Measurements from ENCODE around the gene LIMS1. TPM values are rescaled to one million over a fixed set of nuclear protein-coding genes. Genes with fewer than 3 reads are reported as not detected.
"Not testable (repeated sequence)": the region's sequence is repeated elsewhere in the genome, so short reads cannot be mapped to it uniquely, and the experiment has no call there.

Gene LIMS1
- total RNA-seq, 2 donors from 2014 or later, result 82.9 to 90.4 TPM

DNA sequence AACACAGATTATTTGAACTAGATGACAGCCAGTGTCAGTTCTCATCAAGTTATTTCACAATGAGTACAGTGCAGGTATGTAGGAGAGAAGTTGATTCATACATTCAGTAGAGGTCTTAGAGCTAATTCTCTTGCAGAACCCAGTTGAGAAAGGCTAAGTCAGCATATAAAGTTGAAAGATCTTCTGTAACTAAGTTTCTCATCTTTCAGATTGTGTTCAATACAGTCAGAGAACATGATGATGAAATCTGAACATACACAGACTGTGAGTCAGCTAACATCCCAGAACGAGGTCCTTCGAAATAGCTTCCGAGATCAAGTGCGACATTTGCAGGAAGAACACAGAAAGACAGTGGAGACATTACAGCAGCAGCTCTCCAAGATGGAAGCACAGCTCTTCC, 41.9 kb upstream of the LIMS1 start:
- Histone ChIP-seq H3K4me3 (no peak overlapping the region), H3K36me3 (peaks cover 0 to 3% of the 10 kb centered on the region in 2 donors), H3K4me1 (replicated peaks) (no peaks in the 10 kb centered on the region), H3K27ac (no peak overlapping the region), H3K27me3 (replicated peaks; ENCODE audit: insufficient read depth) (no peaks in the 10 kb centered on the region), H3K9me3 (no peaks in the 10 kb centered on the region)
- TF ChIP-seq, protein P1, sequence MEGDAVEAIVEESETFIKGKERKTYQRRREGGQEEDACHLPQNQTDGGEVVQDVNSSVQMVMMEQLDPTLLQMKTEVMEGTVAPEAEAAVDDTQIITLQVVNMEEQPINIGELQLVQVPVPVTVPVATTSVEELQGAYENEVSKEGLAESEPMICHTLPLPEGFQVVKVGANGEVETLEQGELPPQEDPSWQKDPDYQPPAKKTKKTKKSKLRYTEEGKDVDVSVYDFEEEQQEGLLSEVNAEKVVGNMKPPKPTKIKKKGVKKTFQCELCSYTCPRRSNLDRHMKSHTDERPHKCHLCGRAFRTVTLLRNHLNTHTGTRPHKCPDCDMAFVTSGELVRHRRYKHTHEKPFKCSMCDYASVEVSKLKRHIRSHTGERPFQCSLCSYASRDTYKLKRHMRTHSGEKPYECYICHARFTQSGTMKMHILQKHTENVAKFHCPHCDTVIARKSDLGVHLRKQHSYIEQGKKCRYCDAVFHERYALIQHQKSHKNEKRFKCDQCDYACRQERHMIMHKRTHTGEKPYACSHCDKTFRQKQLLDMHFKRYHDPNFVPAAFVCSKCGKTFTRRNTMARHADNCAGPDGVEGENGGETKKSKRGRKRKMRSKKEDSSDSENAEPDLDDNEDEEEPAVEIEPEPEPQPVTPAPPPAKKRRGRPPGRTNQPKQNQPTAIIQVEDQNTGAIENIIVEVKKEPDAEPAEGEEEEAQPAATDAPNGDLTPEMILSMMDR (IDR thresholded peaks at IDR 0.05), result no peak
- TF ChIP-seq POLR2A (IDR thresholded peaks at IDR 0.05) (no peak), POLR2AphosphoS5 (IDR thresholded peaks at IDR 0.05) (no peak)
- DNase-seq (ENCODE audit: low spot score), result no peak
- 89% methylated on average over 4 of the region's 4 CpGs for WGBS
- intact Hi-C loops (cut with DNase I), result no loop called here

DNA sequence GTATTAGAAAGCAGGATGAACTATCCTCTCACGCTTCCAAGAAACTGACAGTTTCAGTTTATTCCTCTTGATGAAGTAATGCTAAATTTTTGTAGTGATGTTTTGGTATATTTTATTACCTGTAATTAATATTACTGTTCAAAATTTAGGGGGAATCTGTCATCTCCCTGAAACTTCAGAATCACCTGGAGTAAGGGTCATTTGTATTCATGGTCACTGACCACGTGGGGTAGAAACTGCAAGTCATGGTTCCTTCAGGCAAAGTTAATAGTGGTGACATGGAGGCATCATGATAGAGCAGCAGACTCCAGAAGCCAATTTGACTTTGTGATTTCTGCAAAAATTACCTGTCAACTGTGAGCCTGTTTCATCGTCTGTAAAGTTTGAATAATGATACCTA, 38.1 kb upstream of the LIMS1 start:
- H3K4me3 ChIP-seq; H3K36me3 ChIP-seq; intact Hi-C loops (cut with DNase I): not testable (repeated sequence)

DNA sequence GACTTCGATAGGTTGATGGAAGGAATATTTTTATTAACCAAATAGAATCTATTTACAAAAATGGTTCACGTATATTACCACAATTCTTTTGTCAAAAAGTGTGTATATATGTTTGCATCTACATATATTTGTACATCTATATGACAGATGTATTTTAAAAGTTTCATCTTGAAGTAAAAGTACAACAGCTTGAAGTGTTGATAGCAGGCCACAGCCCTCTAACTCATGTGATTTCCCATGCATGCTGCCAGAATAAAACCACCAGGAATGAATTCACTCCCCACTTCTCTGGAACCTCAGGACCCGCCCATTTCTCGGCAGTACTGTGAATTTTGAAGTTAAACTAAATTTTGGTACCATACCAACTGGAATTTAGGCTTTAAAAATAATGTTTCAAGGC, 26.6 kb upstream of the LIMS1 start:
- not testable (repeated sequence) for H3K9me3 ChIP-seq
- 83% methylated on average over 4 of the region's 4 CpGs for WGBS

More for the DNA sequence above, 38.1 kb upstream of the LIMS1 start:
- not testable (repeated sequence) for DNase-seq (ENCODE audit: low spot score); H3K27ac ChIP-seq; H3K27me3 ChIP-seq (replicated peaks; ENCODE audit: insufficient read depth); H3K4me1 ChIP-seq (replicated peaks); H3K9me3 ChIP-seq
- WGBS, result 75% methylated on average over 2 of the region's 3 CpGs

DNA sequence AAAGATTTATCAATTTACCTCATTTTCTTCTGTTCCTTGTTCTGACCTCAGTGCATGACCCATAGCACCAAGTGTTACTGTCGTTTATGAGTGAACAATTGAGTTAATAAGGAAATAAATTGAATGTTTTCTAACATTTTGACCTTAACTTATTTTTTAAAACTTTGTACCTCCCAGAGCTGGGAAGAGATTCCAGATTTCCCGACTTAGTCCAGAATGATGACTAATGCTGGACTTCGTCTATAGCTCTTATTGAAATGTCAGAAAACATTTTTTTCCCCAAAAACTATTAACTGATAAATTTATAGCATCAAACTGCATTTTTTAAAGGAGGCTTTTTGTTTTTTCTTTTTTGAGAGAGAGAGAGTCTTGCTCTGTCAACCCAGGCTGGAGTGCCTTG, 21.8 kb upstream of the LIMS1 start:
- H3K9me3 ChIP-seq; H3K27ac ChIP-seq; H3K4me1 ChIP-seq (replicated peaks); H3K4me3 ChIP-seq; H3K27me3 ChIP-seq (replicated peaks; ENCODE audit: insufficient read depth); DNase-seq (ENCODE audit: low spot score); H3K36me3 ChIP-seq; intact Hi-C loops (cut with DNase I): not testable (repeated sequence)
- 90% methylated on average over 3 of the region's 3 CpGs for WGBS

More for the DNA sequence above, 26.6 kb upstream of the LIMS1 start:
- H3K36me3 ChIP-seq; H3K27me3 ChIP-seq (replicated peaks; ENCODE audit: insufficient read depth); H3K4me1 ChIP-seq (replicated peaks); H3K4me3 ChIP-seq; intact Hi-C loops (cut with DNase I); DNase-seq (ENCODE audit: low spot score); H3K27ac ChIP-seq: not testable (repeated sequence)

DNA sequence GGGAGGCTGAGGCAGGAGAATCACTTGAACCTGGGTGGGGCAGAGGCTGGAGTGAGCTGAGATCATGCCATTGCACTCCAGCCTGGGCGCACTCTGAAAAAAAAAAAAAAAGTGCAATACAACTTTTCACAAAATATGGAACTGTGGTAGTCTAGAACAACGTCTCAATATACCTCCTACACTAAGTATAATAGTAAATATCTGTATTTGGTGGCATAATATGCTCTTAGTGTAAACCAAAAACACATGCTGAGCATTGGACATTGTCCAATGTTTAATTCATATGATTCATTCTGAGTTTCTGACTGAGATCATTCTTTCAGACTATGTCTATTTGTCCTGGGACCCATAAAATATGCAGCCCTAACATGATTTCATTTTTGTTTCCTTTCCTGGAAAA, 19.8 kb upstream of the LIMS1 start:
- H3K27me3 ChIP-seq (replicated peaks; ENCODE audit: insufficient read depth); DNase-seq (ENCODE audit: low spot score); H3K27ac ChIP-seq; intact Hi-C loops (cut with DNase I); H3K4me1 ChIP-seq (replicated peaks); H3K36me3 ChIP-seq; H3K4me3 ChIP-seq; H3K9me3 ChIP-seq: not testable (repeated sequence)
- WGBS, result 63% methylated on average over 2 of the region's 2 CpGs

DNA sequence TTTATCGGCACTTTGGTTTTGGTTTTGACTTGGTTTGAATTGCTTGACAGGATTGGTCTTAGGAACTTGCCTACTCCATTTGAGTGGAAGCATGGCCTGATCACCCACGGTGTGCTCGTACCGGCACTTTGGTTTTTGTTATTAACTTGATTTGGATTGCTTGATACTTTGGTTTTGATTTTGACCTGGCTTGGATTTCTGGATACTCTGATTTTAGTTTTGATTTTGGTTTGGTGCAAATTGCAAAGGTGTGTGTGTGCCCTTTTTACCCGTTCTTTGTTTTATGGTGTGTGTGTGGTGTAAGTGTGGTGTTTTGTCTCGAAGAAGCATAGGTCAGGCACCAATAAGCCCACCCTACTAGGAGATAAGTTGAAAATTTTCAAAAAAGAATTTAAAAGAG, 9.6 kb upstream of the LIMS1 start:
- H3K4me3 ChIP-seq; intact Hi-C loops (cut with DNase I); H3K27me3 ChIP-seq (replicated peaks; ENCODE audit: insufficient read depth); DNase-seq (ENCODE audit: low spot score); H3K9me3 ChIP-seq; H3K4me1 ChIP-seq (replicated peaks); H3K36me3 ChIP-seq; H3K27ac ChIP-seq: not testable (repeated sequence)
- WGBS, result 97% methylated on average over 5 of the region's 6 CpGs

DNA sequence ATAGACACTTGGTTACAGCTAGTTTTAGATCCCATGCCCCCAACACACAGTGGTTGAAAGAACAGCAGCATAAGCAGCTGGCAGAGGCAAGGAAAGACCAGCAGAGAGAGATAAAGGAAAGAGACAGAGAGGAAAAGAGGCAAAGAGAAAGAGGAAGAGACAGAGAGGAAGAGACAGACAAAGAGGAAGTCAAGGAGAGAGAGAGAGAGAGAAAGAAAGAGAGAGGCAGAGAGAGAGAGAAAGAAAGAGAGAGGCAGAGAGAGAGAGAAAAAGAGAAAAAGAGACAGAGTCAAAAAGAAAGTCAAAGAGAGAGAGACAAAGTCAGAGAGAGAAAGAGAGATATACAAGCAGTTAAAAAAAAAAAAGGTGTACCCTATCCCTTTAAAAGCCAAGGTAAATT, 9.0 kb upstream of the LIMS1 start:
- H3K9me3 ChIP-seq; H3K27me3 ChIP-seq (replicated peaks; ENCODE audit: insufficient read depth); H3K36me3 ChIP-seq; H3K4me1 ChIP-seq (replicated peaks); H3K27ac ChIP-seq; H3K4me3 ChIP-seq; DNase-seq (ENCODE audit: low spot score); intact Hi-C loops (cut with DNase I): not testable (repeated sequence)

DNA sequence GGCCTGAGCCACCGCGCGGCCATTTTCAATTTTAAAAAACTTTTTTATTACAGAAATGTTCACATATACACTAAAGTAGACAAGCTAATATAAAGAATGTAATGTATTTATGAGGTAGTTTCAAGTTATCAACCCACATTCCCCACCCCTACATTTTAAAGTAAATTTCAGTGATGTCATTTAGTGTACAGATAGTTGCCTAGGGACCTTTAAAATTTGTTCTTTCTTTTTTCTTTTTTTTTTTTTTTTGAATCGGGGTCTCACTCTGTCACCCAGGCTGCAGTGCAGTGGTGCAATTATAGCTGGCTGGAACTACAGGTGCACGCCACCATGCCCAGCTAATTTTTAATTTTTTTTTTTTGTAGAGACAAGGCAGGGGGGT, 2.6 kb upstream of the LIMS1 start:
- WGBS, result 91% methylated on average over 5 of the region's 5 CpGs
- Histone ChIP-seq H3K36me3 (no peaks in the 10 kb centered on the region), H3K4me1 (replicated peaks) (no peaks in the 10 kb centered on the region), H3K27me3 (replicated peaks; ENCODE audit: insufficient read depth) (no peaks in the 10 kb centered on the region), H3K4me3 (no peak overlapping the region), H3K9me3 (no peaks in the 10 kb centered on the region), H3K27ac (no peak overlapping the region)
- intact Hi-C loops (cut with DNase I), result no loop called here
- no peak for DNase-seq (ENCODE audit: low spot score)
- TF ChIP-seq, protein P1 (IDR thresholded peaks at IDR 0.05), result no peak
- no peak for TF ChIP-seq POLR2AphosphoS5 (IDR thresholded peaks at IDR 0.05)
- no peak for TF ChIP-seq POLR2A (IDR thresholded peaks at IDR 0.05)

All from prostate gland (tissue), 2 donors.